ENCODE results near the gene CNIH1. TPM values are rescaled to one million over a fixed set of nuclear protein-coding genes. Genes with fewer than 3 reads are reported as not detected.

The CNIH1 gene
- total RNA-seq, 1 experiment from 2014 or later, result 80.7 TPM

- POLR2A ChIA-PET, result interaction anchor here (1.5 kb wide), 1 partner anchor 19 kb away, joined by 5 read pairs; the partner anchor contains the start of gene CDKN3
- H3K36me3 Mint-ChIP-seq, result no peaks in the 10 kb centered on the region
- ATAC-seq (peak; percentile 89), DNase-seq (ENCODE audit: low spot score) (no peak)
- H3K27ac Mint-ChIP-seq, result no peak overlapping the region
- no peaks in the 10 kb centered on the region for H3K9me3 Mint-ChIP-seq
- no peak overlapping the region for H3K4me3 Mint-ChIP-seq
- H3K4me1 Mint-ChIP-seq, result peaks cover 25% of the 10 kb centered on the region
- CTCF ChIA-PET, result interaction anchor here (1.4 to 1.8 kb wide), 2 partner anchors 11 to 19 kb away, joined by 5 to 6 read pairs; no protein-coding TSS in a partner anchor
- TF ChIP-seq, protein P1, sequence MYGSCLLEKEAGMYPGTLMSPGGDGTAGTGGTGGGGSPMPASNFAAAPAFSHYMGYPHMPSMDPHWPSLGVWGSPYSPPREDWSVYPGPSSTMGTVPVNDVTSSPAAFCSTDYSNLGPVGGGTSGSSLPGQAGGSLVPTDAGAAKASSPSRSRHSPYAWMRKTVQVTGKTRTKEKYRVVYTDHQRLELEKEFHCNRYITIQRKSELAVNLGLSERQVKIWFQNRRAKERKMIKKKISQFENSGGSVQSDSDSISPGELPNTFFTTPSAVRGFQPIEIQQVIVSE (CRISPR knock-in tag; IDR thresholded peaks at IDR 0.05; ENCODE audit: borderline replicate concordance), result no peak
- TF ChIP-seq CREM (CRISPR knock-in tag; IDR thresholded peaks at IDR 0.05) (no peak), PREB (CRISPR knock-in tag; IDR thresholded peaks at IDR 0.05; ENCODE audit: borderline replicate concordance) (no peak), EMX1 (CRISPR knock-in tag; IDR thresholded peaks at IDR 0.05) (no peak), HMGA2 (CRISPR knock-in tag; IDR thresholded peaks at IDR 0.05) (no peak)
- H3K27me3 Mint-ChIP-seq (ENCODE audit: low read depth), result no peaks in the 10 kb centered on the region; the same call in 1 of the 2 replicates
Measured at GRCh38 chr14:54377501-54377900, 63.7 kb downstream of the CNIH1 start.

DNA sequence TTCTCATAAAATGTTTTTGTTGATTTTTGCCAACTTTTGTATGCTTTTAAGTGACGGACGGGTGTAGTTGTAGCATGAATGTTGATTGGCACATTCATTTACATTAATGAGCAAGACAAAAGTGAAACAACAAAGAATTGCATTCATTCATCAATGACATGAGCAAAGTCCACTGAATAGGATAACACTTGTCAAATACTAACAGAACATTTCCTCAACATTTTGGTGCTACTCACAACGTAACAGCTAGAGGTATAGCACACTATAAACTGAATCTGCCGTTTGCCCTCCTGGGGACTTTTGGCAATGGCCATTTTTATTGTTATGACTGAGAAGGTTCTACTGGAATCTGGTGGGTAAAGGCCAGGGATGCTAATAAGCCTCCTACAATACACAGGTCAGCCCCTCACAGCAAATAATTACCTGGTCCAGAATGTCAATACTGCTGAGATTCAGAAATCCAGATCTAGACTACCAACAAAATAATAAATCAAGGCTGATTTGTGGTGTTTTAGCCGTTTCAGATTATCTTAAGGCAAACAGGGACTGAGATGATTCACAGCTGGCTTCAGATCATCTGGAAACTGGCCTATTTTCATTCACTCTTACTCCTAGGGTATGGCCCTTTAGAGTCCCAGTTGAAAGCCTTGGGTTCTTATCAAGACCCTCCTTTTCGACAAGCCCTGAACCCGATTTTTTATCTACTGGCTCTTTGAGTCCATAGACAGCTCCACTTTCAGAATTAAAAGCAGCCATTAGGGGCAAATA is 66.9 kb downstream of the CNIH1 start:
- ChIA-PET POLR2A (no interaction called here), CTCF (interaction anchor here (0.9 to 1.8 kb wide), 4 partner anchors 8 to 46 kb away, joined by 3 to 7 read pairs (median 6); partner anchors contain the start of gene CDKN3)
- H3K9me3 Mint-ChIP-seq, result no peaks in the 10 kb centered on the region
- ATAC-seq (no peak), DNase-seq (ENCODE audit: low spot score) (no peak)
- no peaks in the 10 kb centered on the region for H3K36me3 Mint-ChIP-seq
- H3K4me3 Mint-ChIP-seq, result no peak overlapping the region
- TF ChIP-seq NFE2L1 (CRISPR knock-in tag; IDR thresholded peaks at IDR 0.05) (no peak), MLX (CRISPR knock-in tag; IDR thresholded peaks at IDR 0.05) (no peak), ZNF396 (CRISPR knock-in tag; IDR thresholded peaks at IDR 0.05; ENCODE audit: borderline replicate concordance) (no peak), JUN (CRISPR knock-in tag; IDR thresholded peaks at IDR 0.05) (no peak), ELF4 (CRISPR knock-in tag; IDR thresholded peaks at IDR 0.05; ENCODE audit: low read depth) (no peak), ATF3 (CRISPR knock-in tag; conservative IDR thresholded peaks at IDR 0.05) (no peak), ZNF219 (CRISPR knock-in tag; IDR thresholded peaks at IDR 0.05; ENCODE audit: borderline replicate concordance) (no peak), RORB (CRISPR knock-in tag; IDR thresholded peaks at IDR 0.05) (no peak), FOXJ3 (CRISPR knock-in tag; IDR thresholded peaks at IDR 0.05; ENCODE audit: borderline replicate concordance) (no peak), ZNF416 (CRISPR knock-in tag; IDR thresholded peaks at IDR 0.05) (no peak)
- TF ChIP-seq, protein P2, sequence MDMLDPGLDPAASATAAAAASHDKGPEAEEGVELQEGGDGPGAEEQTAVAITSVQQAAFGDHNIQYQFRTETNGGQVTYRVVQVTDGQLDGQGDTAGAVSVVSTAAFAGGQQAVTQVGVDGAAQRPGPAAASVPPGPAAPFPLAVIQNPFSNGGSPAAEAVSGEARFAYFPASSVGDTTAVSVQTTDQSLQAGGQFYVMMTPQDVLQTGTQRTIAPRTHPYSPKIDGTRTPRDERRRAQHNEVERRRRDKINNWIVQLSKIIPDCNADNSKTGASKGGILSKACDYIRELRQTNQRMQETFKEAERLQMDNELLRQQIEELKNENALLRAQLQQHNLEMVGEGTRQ (CRISPR knock-in tag; IDR thresholded peaks at IDR 0.05), result no peak
- TF ChIP-seq, protein P3, sequence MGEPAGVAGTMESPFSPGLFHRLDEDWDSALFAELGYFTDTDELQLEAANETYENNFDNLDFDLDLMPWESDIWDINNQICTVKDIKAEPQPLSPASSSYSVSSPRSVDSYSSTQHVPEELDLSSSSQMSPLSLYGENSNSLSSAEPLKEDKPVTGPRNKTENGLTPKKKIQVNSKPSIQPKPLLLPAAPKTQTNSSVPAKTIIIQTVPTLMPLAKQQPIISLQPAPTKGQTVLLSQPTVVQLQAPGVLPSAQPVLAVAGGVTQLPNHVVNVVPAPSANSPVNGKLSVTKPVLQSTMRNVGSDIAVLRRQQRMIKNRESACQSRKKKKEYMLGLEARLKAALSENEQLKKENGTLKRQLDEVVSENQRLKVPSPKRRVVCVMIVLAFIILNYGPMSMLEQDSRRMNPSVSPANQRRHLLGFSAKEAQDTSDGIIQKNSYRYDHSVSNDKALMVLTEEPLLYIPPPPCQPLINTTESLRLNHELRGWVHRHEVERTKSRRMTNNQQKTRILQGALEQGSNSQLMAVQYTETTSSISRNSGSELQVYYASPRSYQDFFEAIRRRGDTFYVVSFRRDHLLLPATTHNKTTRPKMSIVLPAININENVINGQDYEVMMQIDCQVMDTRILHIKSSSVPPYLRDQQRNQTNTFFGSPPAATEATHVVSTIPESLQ (CRISPR knock-in tag; IDR thresholded peaks at IDR 0.05), result no peak
- TF ChIP-seq, protein P4, sequence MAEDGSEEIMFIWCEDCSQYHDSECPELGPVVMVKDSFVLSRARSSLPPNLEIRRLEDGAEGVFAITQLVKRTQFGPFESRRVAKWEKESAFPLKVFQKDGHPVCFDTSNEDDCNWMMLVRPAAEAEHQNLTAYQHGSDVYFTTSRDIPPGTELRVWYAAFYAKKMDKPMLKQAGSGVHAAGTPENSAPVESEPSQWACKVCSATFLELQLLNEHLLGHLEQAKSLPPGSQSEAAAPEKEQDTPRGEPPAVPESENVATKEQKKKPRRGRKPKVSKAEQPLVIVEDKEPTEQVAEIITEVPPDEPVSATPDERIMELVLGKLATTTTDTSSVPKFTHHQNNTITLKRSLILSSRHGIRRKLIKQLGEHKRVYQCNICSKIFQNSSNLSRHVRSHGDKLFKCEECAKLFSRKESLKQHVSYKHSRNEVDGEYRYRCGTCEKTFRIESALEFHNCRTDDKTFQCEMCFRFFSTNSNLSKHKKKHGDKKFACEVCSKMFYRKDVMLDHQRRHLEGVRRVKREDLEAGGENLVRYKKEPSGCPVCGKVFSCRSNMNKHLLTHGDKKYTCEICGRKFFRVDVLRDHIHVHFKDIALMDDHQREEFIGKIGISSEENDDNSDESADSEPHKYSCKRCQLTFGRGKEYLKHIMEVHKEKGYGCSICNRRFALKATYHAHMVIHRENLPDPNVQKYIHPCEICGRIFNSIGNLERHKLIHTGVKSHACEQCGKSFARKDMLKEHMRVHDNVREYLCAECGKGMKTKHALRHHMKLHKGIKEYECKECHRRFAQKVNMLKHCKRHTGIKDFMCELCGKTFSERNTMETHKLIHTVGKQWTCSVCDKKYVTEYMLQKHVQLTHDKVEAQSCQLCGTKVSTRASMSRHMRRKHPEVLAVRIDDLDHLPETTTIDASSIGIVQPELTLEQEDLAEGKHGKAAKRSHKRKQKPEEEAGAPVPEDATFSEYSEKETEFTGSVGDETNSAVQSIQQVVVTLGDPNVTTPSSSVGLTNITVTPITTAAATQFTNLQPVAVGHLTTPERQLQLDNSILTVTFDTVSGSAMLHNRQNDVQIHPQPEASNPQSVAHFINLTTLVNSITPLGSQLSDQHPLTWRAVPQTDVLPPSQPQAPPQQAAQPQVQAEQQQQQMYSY (CRISPR knock-in tag; IDR thresholded peaks at IDR 0.05), result no peak
- no peak overlapping the region for H3K27ac Mint-ChIP-seq
- H3K27me3 Mint-ChIP-seq (ENCODE audit: low read depth), result no peaks in the 10 kb centered on the region
- peaks cover 50% of the 10 kb centered on the region for H3K4me1 Mint-ChIP-seq

All from WTC11 (cell line).